Measurements from ENCODE around the gene MAPKBP1.
A peak's percentile ranks its signal among the peaks of the same experiment; 100 is the strongest.

MAPKBP1 gene

DNA sequence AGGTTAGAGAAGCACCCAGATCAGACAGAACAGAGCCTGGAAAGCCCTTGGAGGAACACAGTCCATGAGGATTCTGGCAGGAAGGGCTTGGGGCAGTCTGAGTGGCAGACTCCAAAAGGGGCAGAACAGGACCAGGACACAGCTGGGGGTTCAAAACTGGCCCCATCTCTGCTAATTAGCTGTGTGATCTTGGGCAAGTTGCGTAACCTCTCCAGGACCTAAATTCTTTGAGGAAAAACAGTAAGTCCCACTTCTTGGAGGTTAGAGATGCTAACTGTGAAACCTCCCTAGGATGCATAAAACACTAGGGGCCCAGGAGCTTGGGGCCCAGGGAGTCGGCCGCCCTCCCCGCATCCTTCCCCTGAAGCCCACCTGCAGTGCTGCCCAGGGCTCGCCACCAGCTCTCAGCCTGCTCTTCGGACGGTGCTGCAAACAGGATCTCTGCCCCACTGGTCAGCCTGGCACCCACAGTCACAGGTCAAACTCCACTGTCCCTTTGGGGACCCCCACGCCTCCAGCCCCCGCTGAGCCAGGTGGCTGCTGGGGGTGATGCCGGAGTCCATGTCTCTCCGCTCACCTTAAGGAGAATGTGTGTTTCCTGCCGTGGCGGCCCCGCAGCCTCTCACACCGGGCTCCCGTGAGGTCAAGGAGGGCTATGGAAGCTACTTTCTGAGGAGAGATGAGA, 76.3 kb downstream of the MAPKBP1 start:
- DNase-seq = no peak

DNA sequence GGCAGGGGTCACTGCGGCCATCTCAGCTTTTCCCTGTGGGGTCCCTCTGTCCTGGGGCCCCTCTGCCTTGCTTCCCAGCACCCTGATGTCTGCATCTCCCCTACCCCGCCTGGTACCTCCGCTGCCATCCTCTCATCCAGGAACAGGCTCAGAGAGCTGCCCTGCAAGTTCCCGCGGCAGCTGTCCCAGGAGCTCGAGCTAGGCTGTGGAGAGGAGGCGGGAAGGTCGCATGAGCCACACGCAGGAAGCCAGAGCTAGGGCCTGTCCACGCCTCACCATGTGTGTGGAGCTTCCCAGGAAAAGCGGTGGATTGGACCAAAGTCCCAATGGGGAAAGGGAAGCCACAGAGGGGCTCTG, 76.9 kb downstream of the MAPKBP1 start:
- DNase-seq = no peak

DNA sequence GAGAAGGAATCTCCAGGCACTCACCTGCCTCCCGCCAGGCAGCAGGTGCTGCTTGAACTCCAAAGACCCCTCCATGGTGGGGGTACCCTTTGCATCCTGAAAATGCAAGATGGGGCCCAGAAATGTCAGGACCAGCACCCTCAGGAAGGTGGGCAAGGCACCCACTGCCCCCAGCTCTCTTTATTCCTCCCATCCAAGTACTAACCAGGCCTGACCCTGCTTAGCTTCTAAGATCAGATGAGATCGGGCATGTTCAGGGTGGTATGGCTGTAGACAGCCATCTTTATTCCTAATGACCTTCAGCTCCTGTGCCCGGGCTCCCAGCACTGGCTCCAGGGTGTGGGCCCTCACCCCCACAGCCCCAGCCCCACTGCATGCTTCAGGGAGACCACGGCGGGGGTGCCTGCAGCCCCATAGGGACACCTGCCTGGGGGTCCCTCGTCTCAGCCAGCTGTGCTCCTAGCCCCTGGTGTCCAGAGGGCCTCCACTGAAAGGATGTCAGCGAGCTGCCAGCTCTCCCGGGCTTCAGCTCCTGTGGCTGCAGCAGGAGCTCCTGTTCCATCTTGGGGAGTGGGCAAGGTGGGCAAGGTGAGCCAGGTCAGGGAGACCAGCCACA, 77.6 kb downstream of the MAPKBP1 start:
- no peak for DNase-seq

DNA sequence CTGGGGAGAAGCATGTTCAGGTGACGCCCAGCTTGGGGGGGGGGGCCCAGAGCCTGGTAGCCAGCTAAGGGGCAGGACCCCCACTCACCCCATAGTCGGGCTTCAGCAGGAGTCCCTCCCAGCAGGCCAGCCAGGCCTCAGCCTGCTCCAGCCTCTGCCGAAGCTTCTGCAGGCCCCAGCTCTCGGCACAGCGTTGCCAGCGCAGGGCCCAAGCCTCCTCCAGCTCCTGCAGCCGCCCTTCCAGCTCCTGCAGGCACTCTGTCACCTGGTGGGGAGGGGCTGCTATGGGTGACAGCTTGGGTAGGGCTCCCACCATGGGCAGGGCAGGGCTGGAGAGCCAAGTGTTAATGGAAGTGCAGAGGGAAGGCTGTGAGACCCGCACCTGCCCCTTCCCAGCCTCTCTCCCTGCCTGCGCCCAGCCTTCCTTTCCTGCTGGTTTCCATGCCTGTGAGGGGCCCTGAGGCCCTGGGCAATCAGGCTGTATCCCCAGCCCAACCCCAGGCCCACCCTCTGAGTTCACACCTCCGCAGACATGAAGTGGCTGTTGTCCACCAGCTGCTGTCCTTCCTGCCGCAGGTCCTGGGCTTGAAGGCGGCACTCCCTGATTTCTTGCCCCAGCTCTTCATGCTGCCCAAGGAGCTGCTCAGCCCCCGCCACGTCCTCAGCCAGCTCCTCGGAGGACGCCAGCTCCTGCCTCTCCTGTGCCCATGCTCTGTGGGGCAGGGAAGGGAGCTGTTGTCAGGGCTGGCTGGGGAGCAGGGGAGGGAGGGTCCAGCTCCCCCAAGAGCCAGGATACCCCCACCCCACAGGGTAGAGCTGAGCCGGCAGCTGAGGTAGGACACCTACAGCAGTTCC, 78.7 kb downstream of the MAPKBP1 start:
- DNase-seq = no peak

DNA sequence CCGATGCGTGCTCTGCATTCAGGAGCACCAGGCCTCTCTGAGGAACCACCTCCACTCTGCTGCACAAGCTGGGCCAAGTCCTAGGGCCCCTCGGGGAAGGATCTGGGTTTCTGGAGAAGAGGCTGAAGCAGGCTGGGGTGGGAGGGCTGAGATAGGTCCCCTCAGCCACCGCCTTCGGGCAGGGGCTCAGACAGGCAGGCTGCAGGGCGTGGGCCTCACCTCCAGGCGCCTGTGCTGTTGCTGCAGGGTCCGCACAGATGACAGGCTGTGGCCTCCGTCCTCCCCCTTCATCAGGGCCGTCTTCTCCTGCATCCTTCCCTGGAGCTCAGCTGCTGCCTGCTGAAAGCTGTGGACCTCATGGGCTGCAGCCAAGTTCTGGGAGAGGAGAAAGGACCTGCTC, 79.5 kb downstream of the MAPKBP1 start:
- no peak for DNase-seq

DNA sequence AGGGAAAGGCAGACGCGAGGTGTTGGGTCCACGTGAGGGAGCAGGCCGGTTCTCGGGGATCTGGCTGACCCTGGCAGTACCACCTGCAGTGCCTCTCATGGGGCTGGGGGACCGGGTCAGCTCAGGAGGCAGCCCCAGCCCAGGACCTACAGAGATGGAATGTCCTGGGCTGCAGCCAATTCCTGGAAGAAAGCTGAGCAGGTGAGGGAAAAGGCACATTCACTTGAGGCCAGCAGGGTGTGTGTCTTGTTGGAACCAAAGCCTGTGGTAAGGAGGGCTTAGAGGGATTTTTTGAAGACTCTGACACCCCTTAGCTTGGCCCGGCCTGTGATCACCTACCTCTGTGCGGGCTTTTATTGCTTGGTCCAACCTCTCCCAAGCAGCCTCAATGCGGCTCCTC, 80.2 kb downstream of the MAPKBP1 start:
- DNase-seq = no peak

DNA sequence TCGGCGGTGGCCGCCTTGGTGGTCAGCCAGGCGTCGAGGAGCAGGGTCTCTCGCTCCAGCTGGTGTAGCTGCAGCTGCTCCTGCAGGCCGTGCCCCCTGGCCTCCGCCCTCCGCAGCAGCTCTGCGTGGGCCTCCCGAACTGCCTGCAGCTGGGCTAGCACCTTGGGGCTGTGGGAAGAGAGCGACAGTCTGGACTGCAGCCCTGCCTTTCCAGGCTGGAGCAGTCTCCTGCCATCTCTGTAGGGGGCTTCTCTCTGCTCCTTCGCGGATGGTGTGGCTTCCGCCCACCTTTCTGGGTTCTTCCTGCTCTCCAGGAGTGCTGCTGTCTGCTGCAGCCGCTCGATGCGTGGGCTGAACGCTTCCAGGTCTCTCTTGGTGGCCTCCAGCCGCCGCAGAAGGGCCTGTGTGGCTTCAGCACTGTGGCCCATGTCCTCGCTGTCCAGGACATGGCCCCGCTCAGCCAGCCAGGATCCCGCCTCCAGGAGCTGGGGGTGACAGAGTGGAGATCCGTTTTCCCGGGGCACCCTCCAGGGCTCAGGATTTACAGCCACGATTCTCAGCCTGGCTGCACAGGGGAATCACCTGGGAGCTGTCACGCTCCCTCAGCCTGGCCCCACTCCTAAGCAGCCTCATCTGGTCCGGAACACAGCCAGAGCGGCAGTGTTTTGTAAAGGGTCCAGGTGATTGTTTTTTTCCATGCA, 81.1 kb downstream of the MAPKBP1 start:
- no peak for DNase-seq

DNA sequence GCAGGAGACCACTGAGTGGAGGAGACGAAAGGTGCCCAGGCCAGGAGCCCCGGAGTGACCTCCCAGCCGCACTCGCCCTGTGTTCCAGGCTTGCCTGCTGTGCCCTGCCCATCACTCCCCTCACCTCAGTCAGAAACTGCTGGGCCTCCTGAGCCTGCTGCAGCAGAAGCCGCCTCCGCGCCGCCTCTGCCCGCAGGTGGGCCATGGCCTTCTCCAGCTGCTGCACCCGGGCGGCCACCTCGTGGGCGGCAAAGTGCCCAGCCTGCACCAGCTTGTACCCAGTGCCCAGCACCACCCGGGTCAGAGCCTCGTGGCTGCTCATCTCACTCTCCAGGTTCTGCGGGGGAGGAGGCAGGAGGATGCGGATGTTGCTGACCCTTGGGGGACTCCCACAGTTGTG, 82.0 kb downstream of the MAPKBP1 start:
- DNase-seq = no peak

DNA sequence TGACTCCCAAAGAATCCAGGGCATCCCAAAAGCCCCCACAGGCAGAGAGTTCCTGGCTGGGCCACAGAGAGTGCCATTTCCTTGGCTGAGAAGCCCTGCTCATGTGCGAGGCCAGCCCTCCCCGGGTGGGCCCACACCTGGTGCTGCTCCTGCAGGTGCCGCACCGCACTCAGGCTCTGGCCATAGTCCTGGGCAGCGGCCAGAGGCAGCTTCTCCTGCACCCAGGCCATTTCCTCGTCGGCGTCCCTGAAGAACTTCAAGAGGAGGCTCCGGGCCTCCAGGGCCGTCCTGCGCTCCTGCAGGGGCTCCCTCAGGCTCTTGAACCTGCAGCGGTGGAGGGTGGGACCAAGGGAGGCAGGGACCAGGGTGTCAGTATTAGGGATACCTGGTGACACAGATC, 82.4 kb downstream of the MAPKBP1 start:
- no peak for DNase-seq

DNA sequence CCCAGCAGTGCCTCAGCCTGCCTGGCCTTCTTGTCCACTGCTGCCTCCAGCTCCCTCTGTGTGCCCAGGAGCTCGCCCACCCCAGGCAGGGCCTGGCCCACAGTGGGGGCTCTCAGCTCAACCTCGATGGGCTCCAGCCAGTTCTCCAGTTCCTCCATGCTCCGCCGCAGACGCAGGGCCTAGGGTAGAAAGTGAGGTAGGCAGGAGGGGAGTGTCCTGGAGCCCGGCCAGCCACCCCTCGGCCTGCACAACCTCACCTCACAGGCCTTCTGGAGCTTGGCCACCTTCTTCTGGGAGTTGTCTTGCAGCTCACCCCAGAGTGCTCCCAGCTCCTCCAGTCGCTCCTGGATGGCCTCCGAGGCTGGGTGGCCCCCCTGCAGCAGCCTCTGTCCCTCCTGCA, 83.0 kb downstream of the MAPKBP1 start:
- DNase-seq = no peak

DNA sequence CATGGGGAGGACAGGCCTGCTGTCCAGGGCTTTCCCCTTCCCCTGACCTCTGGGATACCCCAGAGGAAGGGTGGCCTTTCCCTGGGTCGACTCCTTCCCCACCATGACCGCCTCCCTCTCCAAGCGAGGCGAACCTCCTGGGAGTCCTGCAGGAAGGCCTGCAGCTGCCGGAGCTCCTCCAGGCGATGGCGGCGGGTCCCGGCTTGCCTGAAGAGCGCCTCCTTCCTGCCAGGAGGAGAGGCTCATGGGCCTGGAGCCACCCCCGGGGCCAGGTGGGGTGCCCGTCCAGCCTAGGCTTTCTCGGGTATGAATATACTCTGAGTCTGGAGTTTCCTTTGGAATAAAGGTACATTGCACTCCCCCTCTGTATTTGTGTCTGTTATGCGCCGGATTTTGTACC, 84.5 kb downstream of the MAPKBP1 start:
- DNase-seq = no peak

DNA sequence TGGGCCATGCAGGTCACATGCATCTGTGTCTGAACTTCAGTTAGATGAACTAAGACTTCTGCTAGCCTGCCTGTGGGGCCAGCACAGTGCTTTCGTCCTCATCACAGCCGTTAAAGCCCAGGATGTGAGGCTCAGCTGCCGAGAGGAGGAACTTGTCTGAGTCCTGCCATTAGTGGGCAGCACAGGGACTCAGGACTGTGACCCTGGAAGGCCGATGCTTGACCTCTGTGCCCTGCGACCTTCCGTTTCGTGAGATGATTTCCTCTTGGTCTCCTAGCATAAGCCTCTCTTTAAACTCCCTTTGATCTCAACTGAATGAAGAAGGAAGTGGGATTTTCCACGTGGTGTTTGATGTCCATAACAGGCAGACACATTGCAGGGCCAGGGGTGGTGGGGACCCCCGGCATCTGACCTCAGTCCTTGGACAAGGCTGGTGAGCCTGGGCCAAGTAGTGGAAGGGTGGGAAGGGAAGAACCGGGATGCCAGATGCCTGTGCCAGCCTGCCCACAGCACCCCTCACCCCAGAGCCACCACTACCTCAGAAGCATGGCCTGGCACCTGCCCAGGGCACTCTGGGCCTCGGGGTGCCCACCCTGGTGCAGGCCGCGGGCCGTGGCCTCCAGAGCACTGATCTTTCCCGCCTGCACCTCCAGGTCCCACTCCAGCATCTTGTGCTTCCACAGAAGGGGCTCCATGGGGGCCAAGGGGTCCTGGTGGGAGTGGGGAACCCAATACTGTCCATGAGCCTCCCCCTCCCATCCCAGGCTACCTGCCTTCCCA, 86.0 kb downstream of the MAPKBP1 start:
- peak; percentile 53 to 68 for DNase-seq

DNA sequence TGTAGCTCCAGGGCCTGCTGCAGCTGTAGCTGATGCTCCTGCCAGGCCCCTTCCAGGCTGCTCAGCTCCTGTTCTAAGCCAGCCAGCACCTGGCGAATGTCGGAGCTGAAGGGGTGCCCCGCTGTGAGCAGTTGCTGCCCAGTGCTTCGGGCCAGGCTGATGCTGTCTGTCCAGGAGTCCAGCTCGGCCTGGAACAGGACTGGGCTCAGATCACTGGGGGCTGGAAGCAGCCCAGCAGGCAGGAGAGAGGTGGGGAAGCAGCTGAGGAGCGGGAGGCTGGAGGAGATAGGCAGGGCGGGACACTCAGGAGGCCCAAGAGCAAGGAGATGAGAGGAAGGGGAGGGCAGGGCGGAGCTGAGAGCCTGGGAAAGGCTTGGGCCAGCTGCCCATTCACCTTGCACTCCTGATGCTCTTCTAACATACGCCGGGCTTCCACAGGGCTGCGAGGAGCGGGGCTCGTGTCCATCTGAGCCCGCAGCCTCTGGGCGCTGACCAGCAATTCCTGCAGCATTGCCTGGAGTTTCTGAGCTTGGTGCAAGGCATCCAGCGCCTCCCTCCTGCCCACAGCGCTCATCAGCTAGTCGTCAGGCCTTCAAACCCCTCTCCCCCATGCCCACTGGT, 87.6 kb downstream of the MAPKBP1 start:
- no peak for DNase-seq

DNA sequence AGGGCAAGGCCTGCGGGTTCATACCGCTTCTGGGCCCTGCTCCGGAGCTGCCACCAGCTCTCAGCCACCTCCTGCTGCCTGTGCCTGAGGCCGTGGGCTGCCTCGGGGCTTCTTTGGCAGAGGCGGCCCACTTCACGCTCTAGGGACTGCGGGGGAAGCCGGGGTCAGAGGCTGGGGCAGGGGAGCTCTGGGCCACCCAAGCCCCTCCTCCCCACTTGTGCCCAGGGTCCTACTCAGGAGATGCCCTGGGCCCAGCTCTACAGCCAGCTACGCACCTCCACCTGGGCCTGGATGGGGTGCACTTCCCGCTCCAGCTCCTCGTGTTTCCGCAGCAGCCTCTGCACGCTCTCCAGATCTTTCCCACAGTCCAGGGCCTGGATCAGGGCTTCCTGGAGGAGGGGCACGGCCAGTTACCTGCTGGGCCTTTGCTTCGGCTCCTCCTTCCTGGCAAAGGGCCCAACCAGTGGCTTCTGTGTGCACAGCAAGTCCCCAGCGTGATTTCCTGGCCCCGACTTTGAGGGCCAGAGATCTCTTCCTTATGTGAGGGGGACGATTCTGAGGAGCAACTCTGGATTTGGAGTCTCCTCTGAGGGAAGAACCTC, 88.3 kb downstream of the MAPKBP1 start:
- DNase-seq = no peak

DNA sequence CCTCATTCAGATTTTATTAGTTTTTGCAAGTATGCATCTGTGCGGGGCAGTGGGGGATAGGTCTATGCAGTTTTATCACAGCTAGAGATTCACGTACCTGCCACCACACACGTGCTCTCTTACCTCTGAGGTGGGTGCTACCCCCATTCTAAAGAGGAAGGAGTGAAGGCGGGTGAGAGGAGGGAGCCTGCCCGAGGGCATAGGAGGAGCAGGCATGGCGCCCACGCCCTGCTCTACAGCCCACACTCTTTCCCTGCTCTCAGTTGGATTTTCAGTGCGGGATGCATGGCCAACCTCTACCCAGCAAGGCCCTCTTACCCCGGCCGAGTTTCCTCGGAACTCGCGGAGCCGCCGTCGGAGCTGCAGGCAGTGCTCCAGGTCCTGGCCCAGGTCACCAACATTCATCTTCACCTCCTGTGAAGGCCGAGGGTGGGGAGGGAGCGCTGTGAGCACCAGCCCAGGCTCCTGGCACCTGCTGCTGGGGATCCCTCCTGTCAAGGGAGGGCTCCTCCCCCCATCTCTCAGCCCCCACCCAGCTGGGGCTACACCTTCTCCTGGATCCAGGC, 91.3 kb downstream of the MAPKBP1 start:
- DNase-seq = no peak

DNA sequence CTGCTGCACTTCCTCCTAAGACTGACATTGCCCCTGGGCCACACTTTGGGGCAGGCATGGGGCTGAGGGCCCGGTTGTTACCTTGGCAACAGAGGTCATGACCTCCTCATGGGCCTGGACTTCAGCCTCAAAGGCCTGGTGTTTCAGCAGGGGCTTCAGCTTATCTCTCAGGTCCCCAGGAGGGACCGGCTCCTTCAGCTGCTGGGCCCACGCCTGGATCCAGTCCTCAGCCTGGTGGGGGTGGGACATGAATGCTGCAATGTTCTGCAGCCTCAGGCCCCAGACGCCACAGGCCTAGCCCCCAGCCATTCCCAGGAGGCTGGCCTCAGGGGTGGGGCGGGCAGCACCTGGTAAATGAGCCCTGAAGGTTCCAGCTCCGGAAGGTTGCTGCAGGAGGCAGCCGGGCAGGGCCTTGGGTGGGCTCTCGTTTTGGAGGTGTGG, 92.0 kb downstream of the MAPKBP1 start:
- DNase-seq = no peak

DNA sequence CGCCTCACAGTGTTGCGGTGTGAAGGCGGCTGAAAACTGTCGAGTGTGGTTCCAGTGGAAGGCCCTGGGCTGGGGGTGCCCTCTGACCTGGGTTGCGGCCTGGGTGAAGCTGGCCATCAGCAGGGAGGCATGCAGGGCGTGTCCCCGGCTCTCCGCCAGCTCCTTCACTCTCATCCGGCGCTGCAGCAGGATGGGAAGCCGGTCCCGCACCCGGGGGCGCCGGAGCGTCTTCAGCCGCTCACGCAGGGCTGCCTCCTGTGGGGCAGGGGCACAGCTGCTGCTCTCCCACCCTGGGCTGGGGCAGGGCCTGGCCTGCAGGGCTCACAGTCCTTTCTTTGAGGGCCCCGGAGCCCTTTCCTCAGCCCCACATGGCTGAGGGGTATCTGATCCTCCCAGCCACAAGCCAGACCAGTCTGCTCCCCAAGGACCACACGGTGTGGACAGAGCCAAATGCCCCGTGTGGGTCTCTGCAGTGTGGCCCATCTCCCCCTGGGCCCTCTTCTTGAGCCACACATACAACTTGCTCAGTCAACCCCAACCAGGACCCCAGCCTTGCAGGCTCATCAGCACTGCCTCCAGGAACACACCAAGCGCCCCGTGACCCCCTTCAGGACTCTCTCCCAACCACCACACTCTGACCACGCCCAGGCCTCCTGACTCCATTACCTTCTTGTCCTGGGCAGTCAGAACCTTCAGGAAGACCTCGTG, 92.7 kb downstream of the MAPKBP1 start:
- no peak for DNase-seq

DNA sequence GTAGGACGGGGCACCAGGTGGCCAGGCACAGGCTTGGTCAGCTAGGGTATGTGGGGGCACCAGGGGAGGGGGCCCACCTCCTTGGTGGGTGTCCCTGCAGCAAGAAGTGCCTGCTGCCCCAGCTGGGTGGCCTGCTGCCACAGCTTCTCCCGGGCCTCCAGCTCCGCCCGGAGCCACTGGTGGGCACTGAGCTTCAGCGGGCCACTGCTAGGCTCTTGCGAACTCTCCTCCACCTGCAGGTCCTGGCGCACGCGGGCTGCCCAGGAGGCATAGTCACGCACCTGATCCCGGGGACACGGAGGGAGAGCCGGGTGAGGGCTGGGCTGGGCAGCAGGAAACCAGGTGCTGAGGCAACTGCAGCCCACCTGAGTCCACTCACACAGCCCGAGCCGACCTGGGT, 94.0 kb downstream of the MAPKBP1 start:
- DNase-seq = no peak

DNA sequence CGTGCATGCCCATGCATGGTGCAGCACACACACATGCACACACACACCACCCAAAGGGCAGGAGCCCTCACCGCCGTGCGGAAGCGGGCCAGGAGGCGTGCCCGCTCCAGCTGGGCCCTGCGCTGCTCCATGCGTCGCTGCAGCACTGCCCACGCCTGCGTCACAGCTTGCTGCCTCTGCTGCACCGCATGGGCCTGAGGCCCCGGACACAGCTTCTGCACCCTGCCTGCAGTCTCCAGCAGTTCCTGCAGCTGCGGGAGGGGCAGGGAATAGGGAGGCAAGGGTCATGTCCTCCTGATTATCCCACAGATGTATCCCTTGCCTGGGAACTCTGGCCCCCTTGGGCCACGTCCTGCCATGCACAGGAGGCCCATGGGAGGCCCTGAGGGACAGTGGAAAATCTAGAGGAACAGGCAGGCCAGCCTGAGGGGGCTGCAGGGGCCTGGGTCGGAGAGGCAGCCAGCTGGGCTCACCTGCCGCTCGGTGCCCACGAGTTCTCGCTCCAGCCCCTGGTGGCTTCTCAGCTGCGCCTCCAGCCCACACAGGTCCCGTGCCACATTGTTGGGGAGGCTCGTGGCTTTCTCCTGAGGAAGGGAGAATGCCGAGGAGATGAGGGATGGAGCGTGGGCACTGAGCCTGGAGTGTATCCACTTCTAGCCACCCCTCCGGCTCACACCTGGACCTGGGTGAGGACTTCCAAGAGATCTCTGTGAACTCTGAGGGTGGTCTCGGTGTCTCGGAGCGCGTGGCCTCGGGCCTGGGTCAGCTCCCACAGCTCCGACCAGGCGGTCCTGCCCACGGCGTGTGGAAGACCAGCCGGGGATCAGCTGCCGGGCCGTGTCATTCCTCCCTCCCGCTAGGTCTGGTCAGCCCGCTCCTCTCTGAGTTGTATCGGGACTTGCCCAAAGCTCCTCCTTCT, 95.7 kb downstream of the MAPKBP1 start:
- DNase-seq = no peak

Measured in inflammatory macrophage (primary cell).